ENCODE measurements around the gene RAB36.

RAB36 gene, protein sequence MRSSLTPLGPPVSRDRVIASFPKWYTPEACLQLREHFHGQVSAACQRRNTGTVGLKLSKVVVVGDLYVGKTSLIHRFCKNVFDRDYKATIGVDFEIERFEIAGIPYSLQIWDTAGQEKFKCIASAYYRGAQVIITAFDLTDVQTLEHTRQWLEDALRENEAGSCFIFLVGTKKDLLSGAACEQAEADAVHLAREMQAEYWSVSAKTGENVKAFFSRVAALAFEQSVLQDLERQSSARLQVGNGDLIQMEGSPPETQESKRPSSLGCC

DNA sequence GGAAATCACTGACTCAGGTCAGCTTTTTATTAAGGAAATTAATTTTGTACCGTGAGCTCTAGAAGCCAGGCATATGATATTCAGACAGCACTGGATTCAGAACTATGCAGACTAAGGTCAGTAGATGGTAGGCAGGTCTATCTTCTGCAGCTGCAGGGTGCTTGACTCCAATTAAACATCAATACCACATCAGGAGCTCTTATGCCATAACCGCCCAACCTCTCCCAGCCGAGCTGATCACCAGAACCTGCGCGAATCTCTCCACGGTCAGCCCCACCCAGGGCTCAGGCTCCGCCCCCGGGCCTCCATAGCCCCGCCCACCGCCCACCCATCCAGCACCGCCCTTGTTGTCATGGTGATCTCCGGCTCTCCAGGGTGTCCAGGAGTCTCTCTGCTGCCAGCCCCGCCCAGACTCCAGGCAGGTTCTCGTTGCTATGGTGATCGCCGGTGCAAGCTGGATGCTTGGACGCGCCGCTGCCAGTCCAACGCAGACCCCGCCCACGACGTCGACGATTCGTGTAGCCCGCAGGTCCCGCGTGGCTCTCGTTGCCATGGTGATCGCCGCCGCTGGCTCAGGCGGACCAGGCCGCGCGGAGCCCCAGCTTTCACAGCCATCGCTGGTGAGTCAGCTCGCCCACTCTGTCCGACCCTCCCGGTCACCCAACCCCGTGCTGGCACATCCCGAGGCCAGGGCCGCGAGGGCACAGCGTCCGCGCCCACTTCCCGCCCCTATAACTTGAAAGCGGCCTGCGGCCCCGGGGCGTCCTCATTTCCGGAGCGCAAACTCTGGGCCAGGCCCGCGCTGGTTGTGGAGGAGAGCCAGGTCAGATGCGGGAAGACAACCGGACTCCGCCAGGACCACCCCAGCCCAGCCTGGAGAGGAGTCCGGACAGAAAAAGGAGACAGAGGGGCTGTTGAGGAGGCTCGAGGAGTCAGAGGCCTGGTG lies at the start of gene RAB36:
Gene RAB36 (plus strand): TSS at position 546 of the 946 bp plus-strand sequence. CDS start 1,140 bp downstream, outside the sequence.
- peak; percentile 94 to 96 for DNase-seq

DNA sequence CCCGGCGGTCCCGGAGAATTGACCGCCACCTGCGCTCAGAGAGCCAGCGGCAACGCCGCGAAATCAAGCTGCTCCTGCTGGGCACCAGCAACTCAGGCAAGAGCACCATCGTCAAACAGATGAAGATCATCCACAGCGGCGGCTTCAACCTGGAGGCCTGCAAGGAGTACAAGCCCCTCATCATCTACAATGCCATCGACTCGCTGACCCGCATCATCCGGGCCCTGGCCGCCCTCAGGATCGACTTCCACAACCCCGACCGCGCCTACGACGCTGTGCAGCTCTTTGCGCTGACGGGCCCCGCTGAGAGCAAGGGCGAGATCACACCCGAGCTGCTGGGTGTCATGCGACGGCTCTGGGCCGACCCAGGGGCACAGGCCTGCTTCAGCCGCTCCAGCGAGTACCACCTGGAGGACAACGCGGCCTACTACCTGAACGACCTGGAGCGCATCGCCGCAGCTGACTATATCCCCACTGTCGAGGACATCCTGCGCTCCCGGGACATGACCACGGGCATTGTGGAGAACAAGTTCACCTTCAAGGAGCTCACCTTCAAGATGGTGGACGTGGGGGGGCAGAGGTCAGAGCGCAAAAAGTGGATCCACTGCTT lies 49.4 kb upstream of the RAB36 start:
- DNase-seq = no peak

DNA sequence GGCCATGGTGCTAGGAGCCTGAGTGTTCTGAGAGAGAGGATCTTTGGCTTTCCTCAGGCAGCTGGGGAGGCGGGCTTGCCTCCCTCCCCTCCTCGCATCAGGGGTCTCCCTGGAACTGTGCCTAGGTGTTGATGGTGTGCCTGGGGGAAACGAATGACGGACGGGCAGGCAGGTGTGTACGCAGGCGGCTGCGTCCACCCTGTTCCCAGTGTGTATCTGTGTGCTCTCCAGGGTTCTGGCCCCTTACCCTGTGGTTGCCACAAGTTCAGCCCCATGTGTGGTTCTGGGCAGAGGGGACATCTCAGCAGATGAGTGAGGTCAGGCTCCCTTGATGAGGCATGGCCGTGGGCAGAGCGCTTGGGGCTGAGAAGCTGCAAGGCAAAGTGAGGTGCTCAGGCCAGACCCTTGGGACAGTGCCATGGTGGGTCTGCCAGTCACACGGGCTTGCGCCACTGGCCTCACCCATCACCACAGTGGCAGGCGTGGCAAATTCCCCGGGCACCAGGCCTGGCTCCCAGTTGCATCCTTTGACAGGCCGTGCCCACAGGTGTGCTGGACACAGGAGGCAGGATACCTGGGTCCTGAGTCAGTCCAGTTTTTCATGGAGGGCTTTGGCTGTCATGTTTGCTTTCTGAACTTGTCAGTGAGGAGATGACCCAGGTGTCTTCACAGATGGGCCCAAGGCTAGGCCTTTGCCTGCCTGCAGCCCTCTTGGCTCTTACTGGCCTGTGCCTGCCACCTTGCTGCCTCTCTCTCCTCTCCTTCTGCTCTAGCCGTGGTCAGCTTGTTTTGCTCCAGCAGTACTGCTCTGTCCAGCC lies 47.7 kb upstream of the RAB36 start:
- no peak for DNase-seq

DNA sequence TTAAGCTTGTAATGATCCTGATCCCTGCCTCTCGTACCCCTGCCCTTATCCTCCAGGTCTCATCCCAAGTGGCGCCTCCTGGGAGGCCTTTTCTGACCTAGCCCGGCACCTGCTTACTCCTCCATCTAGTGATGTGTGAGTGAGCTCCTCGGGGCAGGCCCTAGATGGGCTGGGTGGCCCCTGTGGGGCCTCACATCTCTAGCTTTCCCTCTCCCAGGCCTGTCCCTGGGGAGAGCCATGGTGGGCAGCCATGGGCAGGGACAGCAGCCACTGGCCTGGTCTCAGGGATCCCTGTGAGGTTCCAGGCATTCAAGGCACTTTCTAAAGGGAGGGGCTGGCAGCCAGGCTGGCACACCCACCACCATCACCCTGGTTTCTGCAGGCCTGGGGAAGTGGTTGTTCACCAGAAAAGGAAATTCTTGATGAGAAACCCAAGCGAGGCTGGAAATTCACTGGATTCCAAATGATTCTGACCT lies 47.0 kb upstream of the RAB36 start:
- no peak for DNase-seq

DNA sequence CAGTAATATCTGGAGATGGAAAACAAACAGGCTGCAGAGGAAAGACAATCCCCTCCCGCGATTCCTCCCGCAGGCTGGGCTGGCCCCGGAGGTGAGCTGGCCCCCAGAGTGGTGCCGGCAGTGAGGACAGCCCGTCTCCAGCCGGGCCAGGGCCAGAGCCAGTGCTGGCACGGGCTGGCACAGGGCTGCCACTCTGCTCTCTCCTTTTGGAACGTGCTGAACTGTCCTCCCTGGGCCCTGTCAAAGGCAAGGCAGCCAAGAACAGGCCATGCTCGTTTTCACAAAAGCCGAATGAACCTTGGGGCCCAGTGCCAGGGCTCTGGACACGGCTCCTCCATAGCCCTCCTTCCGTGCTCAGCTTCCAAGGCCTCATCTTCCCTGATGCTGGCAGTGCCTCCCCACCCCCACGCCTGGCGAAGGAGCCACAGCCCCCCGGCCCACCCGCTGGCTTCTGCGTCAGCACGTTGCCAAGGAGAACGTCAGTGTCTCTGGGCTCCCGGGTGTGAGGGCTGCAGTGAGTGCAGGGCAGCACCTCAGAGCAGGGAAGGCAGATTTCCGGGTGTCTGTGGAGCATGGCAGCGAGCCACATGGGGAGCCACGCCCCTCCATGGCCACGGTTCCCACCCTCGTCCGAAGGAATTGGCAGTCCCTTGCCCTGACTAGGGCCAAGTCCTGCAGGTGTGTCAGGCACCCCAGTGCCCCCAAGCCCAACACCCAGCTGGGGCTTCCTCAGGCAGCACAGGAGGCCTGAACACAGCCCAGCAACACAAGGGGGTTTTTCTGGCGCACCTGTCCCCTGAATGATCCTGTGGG lies 46.4 kb upstream of the RAB36 start:
- no peak for DNase-seq

DNA sequence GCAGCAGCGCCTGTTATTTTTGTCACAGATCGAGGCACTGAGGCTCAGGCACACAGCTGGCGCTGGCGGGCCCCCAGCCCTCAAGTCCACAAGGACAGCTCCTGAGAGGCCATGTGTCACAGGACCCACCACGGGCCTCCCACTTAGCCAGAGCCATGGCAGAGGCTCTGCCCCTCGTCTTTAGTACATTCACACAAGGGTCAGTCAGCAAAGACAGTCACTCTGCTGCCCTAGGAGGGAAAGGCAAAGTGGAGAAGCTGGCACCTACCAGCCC lies 45.8 kb upstream of the RAB36 start:
- no peak for DNase-seq

DNA sequence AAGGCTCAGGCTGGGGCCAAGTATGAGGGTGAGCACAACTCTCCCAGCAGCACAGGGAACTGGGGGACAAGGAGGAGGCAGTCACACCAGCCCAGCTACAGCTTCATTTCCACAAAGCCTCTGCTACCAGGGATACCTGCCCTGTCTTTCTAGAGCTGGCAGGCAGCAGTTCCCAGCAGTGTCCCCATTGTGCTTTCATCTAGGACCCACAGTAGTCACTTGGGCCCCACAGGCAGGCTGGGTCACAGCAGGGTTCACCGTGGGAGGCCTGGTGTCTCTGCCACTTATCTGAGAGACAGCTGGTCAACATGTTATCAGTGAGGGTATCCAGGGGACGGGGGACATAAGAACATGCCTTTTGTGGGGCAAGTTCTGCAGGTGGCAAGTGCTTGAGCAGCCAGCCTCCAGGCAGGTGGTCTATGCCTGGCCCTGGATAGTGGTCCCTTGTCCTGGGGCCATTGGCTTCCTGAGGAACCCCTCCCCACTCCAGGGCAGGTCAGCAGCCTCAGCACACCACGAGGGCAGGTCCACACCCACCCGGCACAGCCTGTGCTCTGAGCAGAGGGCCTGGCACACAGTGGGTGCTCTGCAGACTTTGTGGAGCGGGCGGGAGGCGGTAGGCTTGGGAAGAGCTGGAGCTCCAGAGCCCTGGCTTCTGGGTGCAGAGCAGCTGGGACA lies 45.0 kb upstream of the RAB36 start:
- no peak for DNase-seq

DNA sequence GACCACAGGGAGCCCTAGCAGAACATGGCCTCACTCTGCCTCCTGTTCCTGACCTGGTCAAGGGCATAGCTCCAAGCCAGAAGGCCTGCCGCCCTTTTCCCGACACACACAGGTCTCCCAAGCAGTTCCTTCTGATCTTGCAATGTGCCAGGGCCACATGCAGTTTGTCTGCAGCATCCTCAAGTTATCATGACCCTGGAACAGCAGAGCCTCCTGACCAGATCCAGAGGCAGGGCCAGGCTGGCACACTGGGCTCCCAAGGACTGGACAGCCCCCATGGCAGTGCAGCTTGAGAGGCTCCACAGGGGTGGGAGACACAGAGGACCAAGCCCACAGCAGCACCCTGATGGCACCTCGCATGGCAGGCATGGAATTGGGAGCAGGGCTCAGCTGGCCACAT lies 43.8 kb upstream of the RAB36 start:
- no peak for DNase-seq

DNA sequence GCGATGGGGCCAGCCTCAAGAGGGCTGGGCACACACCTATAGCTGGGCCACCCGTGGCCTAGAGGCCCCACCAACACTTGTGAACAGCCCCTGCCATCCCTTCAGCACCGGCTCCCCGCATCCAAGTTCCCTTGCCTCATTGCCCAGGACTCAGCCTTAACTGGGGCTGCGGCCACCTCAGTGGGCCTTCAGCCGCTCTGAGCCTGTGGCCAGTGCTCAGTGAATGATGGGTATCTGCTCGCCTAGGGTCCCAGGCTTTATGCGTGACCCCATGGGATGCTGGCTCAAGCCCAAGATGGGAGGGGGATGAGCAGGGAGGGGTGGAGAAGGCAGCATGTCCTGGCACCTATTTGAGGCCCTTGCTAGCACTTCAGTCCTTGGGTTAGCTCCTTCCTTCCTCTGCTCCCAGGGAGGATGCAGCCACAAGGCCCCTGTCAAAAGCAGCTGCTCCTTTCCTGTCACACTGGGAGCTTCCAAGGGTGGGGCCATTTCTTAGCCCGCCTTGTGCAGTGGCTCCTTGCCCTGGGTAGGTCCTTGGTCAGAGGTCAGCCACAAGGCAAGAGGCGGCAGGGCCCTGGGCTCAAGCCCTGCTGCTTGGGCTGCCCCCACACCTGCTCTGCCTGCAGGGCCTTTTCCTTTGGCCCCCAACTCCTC lies 43.1 kb upstream of the RAB36 start:
- DNase-seq = no peak

DNA sequence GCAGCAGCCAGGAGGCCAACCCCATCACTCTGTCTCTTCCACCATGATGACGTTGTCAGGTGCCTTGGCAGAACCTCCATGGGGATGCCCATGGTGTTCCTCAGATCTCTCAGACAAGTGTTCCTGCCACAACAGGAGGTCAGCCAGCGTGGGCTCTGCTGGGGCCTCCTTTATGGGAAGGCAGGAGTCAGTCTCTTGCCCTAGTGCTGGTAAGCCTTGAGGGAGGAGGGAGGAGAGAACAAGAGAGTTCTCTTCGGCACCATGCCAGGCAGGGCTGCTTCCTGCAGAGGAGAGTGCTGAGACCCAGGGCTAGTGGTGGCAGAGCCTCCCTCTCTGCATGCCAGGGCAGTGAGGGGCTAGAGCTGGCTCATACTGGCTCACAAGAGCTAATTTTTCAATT lies 42.5 kb upstream of the RAB36 start:
- DNase-seq = no peak

DNA sequence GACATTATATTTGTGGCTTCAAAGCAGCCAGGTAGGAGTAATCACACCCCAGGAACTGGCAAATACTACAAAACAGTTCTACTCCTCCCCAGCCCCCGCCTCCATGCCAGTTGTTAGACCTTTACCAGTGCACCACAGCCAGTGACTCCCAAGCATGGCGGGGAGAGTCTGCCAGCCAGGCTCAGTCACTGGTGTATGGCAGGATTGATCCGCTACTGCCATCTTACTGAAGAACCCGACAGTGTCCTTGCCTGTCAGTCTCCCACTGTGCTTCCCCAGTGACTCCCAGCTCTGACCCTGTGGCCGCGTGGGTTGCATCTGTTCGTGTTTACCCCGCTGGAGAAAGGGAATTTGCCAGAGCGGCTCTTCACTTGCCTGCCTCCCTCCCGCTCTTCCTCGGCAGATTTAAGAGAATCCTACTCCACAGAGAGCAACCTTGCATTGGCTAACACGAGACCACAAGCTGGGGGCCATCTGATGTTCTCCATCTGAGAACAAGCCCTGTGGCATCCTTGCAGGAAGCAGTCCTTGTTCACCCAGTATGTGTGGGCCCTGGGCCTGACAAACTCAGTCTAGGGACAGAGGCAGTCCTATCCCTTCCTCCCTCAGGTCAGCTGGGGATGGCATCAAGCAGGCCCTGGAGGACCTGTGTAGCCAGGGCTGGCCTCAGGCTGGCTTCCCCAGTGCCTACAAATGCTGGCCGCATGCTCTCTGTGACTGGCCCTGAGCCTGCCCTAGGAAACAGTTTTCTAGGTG lies 41.9 kb upstream of the RAB36 start:
- DNase-seq = no peak

DNA sequence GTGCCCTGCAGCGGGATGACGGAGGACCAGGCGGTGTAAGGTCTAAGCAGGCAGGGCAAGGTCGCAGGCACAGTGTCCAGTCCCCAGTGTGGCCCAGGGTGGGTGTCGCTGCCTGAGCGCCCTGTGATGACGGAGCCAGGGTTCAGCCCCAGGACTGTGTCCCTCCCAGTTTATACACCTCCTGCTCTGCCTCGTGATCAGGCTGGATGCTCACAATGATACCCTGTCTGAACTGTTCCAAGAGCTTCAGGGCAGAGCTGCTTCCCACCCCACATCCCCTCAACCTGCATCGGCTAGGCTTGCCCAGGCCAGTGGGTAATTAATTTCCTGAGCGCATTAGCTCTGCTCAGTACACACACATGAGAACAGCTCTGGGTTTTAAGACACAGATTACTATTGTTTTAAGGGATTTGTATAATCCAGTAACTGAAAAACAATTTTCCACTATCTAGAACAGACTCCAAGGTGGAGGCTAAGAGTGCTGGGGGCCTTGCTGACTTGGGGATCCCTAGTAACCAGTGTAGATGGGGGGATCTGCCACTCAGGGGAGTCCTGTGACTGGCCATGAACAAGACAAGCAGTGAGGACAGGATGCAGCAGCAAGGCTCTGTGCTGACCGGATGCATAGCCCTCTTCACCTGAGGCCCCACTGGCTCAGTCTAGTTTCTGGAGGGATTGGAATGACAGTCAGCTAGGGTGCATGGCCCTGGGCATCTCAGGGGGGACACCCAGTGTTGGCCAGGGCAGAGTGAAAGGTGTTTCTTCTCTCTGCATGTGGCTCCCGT lies 40.9 kb upstream of the RAB36 start:
- no peak for DNase-seq

DNA sequence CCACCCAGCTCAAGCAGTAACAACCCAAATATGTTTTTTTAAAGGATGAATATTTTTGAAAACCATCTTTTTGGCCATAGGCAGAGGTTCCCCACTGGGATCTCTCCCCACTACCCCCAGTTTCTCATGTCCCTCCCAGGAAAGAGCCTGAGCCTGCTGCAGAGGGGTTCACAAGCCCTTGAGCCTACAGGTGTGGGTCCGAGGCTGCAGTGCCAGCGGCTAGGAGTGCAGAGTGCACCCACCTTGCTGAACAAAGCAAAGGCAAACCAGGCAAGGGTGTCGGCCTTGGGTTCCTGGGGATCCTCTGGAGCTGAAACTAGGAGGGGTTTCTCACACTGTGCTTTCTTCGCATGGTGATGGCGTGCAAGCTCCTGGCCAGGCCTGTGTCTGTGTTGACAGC lies 40.0 kb upstream of the RAB36 start:
- DNase-seq = no peak

DNA sequence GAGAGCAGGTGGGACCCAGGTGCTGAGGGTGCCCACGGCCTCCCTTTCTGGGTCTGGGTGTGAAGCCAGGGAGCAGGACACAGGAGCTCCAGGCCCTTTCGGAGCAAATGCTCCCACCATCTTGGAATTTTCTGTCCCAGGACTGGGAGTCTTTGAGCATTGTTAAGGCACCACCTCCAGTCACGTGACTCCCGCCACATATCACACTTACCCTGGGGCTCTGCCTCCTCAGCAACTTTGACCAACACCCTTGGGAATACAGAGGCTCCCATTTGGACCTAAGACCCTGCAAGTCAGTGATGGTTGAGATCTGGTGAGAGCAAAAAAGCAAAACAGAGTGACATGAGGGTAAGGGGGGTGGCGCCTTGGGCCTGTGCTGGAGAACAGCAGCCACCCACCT lies 39.4 kb upstream of the RAB36 start:
- no peak for DNase-seq

DNA sequence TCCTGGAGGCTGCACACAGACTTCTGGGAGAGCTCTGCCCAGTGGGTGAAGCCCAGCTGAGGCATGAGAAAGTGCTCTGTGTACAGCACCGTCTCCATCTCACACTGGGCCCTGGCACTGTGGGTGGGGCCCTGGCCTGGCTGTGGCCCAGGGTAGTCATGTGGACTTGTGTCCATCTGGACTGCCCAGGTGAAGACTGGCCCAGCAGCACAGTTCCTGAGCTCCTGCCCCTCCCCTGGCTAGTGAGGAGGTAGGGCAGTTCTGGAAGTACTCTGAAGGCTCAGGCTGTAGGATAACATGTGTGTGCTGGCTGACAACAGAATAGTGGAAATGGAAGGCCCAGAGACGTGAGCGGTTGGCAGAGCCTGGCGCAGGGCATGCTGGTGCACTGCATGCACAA lies 38.9 kb upstream of the RAB36 start:
- DNase-seq = no peak

DNA sequence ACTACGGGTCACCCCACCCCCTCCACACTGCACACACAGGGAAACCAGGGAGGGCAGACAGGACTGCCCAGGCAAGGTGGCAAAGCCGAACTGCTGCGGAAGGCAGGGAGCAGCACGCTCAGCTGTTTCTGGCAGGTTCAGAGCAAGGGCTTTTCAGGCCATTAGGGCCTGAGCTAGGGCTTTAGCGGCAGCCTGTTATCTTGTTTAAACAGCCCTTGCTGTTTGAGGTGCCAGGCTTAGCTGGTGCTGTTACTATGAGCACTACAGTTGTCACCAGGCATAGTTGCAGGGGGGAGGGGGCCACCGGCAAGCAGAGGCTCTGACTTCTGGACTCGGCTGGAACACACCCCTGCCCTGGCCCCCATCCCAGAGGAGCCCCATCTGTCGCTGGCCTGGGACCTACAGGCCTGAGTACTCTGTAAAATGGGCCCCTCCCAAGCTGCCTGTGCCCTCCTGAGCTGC lies 38.3 kb upstream of the RAB36 start:
- DNase-seq = no peak

DNA sequence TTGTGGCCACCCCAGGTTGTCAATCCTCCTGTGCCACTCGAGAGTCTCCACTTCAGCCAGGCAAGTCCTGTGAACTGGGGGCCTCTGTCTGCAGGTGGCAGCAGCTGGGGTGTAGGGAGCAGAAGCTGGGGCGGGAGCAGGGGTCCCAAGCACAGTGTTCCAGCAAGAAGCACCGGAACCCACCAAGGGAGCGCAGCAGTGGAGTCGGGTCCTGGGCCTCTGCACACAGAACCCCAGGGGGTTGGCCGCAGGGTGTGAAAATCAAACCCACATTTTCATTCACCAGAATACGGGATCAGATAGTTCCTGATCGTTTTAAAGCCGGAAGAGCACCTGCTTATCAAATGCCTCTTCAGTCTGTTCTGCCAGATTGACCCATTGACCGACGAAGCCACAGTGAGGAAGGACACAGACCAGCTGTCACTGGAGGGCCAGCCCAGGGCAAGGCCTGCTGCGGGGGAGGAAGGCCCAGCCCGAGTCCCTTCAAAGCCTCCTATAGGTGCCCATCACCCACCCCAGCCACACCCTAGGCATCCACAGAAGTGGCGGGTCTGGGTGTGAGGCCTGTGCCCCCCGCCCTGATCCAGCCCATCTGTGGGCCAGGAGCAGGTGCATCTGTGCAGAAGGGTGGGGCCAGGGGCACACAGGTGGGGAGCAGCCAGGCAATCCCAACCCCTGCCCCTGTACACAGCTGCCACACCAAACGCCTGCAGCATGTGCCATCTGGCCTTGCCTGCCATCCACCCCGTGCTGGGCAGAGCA lies 37.6 kb upstream of the RAB36 start:
- DNase-seq = no peak

All from SW 1271 (cell line).